C4-2B (cell line): ENCODE results near the gene SPTB.

Experiments used
- H3K27ac ChIP-seq: fragments of 450-650 bp; 2 replicates; pipeline ENCODE4 v1.5.1; 2017
- ZFX ChIP-seq: fragments of 450-650 bp; IDR thresholded peaks from 2 replicates; pipeline ENCODE4 v1.6.1; 2017
- TF ChIP-seq, protein P1 (sequence below): fragments of 450-650 bp; conservative IDR thresholded peaks from 2 replicates; pipeline ENCODE4 v1.5.1; 2017; ENCODE audit warnings: mild to moderate bottlenecking

Gene SPTB

GRCh38 chr14:64721899-64722298 lies 157.8 kb downstream of the SPTB start:
- peak overlapping the region; percentile 71; the same call in 1 of the 2 replicates for H3K27ac ChIP-seq
- TF ChIP-seq, protein P1, sequence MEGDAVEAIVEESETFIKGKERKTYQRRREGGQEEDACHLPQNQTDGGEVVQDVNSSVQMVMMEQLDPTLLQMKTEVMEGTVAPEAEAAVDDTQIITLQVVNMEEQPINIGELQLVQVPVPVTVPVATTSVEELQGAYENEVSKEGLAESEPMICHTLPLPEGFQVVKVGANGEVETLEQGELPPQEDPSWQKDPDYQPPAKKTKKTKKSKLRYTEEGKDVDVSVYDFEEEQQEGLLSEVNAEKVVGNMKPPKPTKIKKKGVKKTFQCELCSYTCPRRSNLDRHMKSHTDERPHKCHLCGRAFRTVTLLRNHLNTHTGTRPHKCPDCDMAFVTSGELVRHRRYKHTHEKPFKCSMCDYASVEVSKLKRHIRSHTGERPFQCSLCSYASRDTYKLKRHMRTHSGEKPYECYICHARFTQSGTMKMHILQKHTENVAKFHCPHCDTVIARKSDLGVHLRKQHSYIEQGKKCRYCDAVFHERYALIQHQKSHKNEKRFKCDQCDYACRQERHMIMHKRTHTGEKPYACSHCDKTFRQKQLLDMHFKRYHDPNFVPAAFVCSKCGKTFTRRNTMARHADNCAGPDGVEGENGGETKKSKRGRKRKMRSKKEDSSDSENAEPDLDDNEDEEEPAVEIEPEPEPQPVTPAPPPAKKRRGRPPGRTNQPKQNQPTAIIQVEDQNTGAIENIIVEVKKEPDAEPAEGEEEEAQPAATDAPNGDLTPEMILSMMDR = no peak
- TF ChIP-seq ZFX = no peak

DNA sequence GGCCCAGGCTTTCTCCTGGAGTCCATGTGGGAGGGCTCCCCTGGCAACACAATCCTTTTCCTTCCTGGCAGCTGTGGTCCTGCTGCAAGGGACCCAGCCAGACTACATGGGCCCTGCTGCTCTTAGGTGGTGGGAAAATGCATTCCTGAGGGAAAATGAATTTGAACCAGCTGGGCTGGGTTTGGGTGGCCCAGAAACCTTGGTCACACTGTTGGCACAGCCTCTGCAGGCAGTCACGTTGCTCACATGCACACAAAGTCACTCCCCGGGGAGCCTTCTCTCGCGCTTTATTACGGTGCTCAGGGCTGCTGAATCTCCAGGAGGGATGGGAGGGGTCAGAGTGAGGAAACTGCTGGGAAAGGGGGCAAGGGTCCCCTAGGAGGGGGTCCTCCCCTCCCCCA lies 158.3 kb downstream of the SPTB start:
- TF ChIP-seq, protein P1 = no peak
- no peak for TF ChIP-seq ZFX
- peak overlapping the region; percentile 71 for H3K27ac ChIP-seq

DNA sequence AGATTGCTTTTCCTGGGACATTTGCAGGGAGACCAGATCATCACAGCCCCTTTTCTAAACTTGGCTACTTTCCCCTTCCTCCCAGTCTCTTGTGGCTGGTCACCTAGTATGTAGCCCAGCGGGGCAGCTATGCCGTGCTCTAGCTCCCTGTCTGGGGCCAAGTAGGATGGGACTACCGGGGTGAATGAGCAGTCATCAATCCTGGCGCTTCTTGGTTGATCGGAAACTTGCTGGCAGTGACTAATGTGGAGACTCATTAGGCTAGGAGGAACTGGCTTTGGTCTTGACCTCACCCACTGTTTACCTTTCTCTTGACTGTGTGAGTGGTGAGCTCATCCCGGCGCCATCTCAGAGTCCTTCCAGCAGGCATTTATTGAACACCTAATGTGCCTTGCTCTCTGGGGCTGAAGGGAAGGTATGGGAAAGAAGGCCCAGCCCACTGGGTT lies 159.6 kb downstream of the SPTB start:
- peak overlapping the region; percentile 71 for H3K27ac ChIP-seq
- TF ChIP-seq ZFX = no peak
- TF ChIP-seq, protein P1 = no peak

DNA sequence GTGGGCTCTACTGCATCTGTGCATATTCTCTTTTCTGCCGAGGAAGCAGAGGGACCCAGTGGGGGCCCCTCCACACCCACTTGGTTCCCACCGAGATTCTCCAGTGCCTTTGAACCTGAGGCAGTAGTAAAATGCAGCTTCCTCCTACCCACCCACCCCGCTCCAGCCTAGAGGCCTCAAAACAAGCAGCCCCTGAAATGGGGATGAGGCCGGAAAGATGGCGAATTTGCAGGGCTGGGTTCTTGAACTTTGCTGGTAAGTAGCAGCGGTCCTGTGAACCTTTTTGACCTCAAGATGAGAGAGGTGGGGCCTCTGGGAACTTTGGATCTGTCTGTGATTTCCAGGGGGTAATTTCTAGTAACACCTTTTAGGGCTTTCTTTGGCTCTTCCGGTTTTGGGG lies 160.1 kb downstream of the SPTB start:
- H3K27ac ChIP-seq = peak overlapping the region; percentile 71
- TF ChIP-seq, protein P1 = no peak
- no peak for TF ChIP-seq ZFX

DNA sequence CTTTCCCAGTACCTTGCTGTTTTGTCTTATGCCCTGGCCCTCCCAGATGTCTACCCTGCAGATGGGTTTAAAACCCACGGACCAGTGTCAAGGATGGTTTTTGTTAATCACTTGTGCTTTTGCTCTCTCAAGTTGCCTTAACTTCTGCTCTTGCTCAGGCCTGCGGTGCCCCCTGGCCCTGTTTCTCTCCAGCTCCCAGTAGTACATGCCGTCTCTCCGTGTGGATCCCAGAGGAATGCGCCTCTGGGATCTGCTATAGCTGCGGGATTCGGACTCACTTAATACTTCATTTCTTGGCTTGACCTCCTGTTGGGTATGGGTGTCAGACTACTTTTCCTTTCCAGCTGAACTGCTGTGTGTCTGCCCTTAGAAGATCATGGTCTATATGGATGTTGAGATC lies 160.9 kb downstream of the SPTB start:
- TF ChIP-seq, protein P1 = no peak
- peak overlapping the region; percentile 71; the same call in 1 of the 2 replicates for H3K27ac ChIP-seq

GRCh38 chr14:64717870-64718269 lies 161.8 kb downstream of the SPTB start:
- TF ChIP-seq ZFX = no peak
- TF ChIP-seq, protein P1 = no peak
- H3K27ac ChIP-seq = peak overlapping the region; percentile 71

- H3K27ac ChIP-seq = no peak overlapping the region
- no peak for TF ChIP-seq ZFX
- TF ChIP-seq, protein P1 = no peak
Measured at GRCh38 chr14:64715628-64716412, 163.9 kb downstream of the SPTB start.
